SJCRH30 (cell line): ENCODE results near the gene PRKACB. TPM values are rescaled to one million over a fixed set of nuclear protein-coding genes. Genes with fewer than 3 reads are reported as not detected.
"Not testable (repeated sequence)": the region's sequence is repeated elsewhere in the genome, so short reads cannot be mapped to it uniquely, and the experiment has no call there.

Experiments used
- DNase-seq, 2 experiments: peaks; one replicate each; pipeline ENCODE4 v3.0.0-alpha.2; 2015 to 2020
- H3K27ac ChIP-seq: fragments of 250-450 bp; sonication (Bioruptor Pico); 2 replicates; pipeline ENCODE4 v1.5.1; 2020; ENCODE audit warnings: mild to moderate bottlenecking, moderate library complexity
- H3K27me3 ChIP-seq: fragments of 250-450 bp; sonication (Bioruptor Pico); 2 replicates; pipeline ENCODE4 v1.5.1; 2020; ENCODE audit warnings: mild to moderate bottlenecking, moderate library complexity
- H3K36me3 ChIP-seq: fragments of 250-450 bp; sonication (Bioruptor Pico); 2 replicates; pipeline ENCODE4 v1.5.1; 2020; ENCODE audit warnings: mild to moderate bottlenecking, moderate library complexity
- H3K4me1 ChIP-seq: fragments of 250-450 bp; sonication (Bioruptor Pico); 2 replicates; pipeline ENCODE4 v1.5.1; 2020; ENCODE audit warnings: mild to moderate bottlenecking, moderate library complexity
- H3K4me3 ChIP-seq: fragments of 250-450 bp; sonication (Bioruptor Pico); 2 replicates; pipeline ENCODE4 v1.5.1; 2020; ENCODE audit warnings: mild to moderate bottlenecking, moderate library complexity
- H3K9me3 ChIP-seq: fragments of 250-450 bp; sonication (Bioruptor Pico); replicated peaks from 2 replicates; pipeline ENCODE4 v1.5.1; 2020; ENCODE audit warnings: mild to moderate bottlenecking, moderate library complexity
- total RNA-seq: library from RNA; depleted of rRNA; stranded (reverse); fragments of >200 nt; shearing (Covaris generic); gene quantifications from 2 replicates; pipeline ENCODE4 v1.2.3, GENCODE V29; 2014; rRNA removed

The PRKACB gene
- total RNA-seq, 1 experiment from 2014 or later = 31.0 TPM

GRCh38 chr1:84283381-84283780 is 139.3 kb downstream of the PRKACB start:
- no peak for DNase-seq
- Histone ChIP-seq H3K36me3 (no peaks in the 10 kb centered on the region), H3K4me3 (no peak overlapping the region), H3K27ac (no peak overlapping the region), H3K4me1 (no peaks in the 10 kb centered on the region), H3K9me3 (peaks cover 7% of the 10 kb centered on the region; the same call in 1 of the 2 replicates), H3K27me3 (no peaks in the 10 kb centered on the region)

GRCh38 chr1:84286071-84286470 is 142.0 kb downstream of the PRKACB start:
- Histone ChIP-seq H3K9me3 (peaks cover 7% of the 10 kb centered on the region; the same call in 1 of the 2 replicates), H3K4me3 (no peak overlapping the region), H3K36me3 (no peaks in the 10 kb centered on the region), H3K27ac (no peak overlapping the region), H3K27me3 (no peaks in the 10 kb centered on the region), H3K4me1 (no peaks in the 10 kb centered on the region)
- no peak for DNase-seq

GRCh38 chr1:84287389-84287788 is 143.3 kb downstream of the PRKACB start:
- DNase-seq, H3K4me1 ChIP-seq, H3K36me3 ChIP-seq, H3K9me3 ChIP-seq, H3K27ac ChIP-seq, H3K4me3 ChIP-seq, H3K27me3 ChIP-seq: not testable (repeated sequence)

Other genes starting within 250 kb of the PRKACB start
- gene TTLL7, start 145.1 kb upstream of the PRKACB start, total RNA-seq = 21.7 and 25.2 TPM in 2 replicates
- gene SAMD13, start 157.4 kb downstream of the PRKACB start, total RNA-seq = 2.4 and 3.9 TPM in 2 replicates